GM18520 (cell line): ENCODE measurements around the gene CCDC148.
"Not testable (repeated sequence)": the region's sequence is repeated elsewhere in the genome, so short reads cannot be mapped to it uniquely, and the experiment has no call there.

Source experiments
- ATAC-seq: cut with Tn5 transposase; IDR thresholded peaks from one replicate; pipeline ENCODE4 v1.9.1; 2021; ENCODE audit not compliant: unreplicated experiment

The CCDC148 gene

DNA sequence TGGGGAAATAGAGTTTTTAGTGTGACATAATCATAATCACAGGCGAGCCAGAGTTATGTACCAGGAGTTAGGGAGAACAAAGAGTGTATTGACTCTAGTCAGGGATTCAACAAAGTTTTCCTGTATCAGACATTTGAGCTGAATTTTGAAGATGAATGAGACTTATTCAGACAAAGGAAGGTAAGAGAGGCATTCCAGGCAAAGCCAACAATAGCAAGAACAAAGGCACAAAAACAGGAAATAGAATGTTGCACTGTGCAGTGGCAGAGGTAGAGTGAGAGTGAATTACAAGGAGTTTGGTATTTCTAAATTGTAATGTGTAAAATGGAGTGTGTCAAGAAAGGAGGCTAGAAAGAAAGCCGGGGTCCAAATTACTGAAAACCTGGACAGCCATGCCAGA lies 156.2 kb downstream of the CCDC148 start:
- no peak for ATAC-seq

DNA sequence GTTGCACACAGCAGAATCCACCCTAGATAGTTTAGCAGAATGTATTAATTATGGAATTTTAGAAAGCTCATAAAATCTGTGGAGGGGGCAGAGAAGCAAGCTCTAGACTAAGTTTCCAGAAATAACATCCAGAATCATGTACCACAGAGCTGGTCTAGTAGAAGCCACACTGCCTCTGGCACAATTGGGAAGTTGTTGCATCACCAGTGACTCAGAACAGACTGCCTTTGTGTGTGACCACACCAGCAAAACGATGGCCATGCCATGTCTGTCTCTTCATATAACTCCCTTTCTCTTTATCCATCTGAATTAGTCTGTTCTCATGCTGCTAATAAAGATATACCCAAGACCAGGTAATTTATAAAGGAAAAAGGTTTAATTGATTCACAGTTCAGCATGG lies 158.9 kb downstream of the CCDC148 start:
- no peak for ATAC-seq

- ATAC-seq: no peak
Observed at GRCh38 chr2:158297120-158297519, 159.4 kb downstream of the CCDC148 start.

DNA sequence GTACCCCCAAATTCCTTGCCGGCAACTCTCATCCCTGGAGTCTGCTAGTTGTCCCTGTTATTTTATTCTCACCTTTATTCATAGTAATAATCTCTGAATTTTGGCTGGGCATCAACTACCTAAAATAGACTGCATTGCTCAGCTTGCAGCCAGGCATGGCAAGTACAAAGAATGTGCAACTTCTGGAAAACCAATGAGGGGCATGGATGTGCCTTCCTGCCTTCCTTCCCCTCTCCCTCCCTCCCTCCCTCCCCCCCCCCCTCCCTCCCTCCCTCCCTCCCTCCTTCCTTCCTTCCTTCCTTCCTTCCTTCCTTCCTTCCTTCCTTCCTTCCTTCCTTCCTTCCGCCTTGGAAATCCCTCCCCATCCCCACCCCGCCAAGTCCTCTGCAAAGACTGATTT lies 162.8 kb downstream of the CCDC148 start:
- ATAC-seq: no peak

DNA sequence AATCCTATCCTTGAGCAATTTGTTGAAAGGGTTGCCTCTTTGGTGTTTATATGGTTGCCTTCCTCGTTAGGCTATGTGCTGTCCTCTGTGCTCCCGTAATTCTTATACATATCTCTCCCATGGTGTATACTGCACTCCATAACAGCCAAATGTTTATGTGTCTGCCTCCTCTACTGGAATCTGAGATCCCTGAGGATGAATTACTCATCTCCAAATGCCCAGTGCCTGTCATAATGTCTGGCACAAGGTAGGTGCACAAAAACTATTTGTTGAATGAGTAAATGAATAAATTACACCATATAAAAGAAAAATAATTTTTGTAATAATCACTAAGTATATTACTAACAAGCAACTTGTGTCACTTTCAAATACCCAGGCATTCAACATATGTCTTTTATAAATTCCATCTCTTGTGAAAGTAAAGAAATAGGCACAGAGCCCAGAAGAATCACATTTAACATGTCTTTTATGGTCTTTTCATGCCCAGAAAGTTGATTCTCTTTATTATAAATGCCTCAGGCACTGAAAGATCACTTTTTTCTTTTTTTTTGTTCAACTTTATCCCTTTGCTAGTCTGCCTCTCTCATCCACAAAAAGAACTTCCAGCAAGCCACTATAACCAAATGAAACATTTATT lies 164.9 kb downstream of the CCDC148 start:
- no peak for ATAC-seq

DNA sequence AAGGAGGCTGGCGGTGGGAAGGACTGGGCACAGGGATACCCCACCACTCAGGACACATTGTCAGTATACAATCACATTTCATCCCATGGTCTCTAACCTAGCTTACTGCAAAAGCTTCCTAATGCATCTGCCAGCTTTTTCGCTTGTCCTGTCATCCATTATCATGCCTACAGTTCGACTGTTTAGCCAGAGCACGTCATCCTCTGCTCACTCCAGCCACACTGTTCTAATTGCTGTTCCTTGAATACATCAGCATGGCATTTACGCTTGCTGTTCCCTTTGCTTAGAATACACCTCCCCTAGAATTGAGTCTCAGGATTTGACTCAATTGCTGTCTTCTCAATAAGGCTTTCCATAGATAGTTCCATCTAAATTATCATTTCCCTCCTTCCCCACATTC lies 166.3 kb downstream of the CCDC148 start:
- no peak for ATAC-seq

- ATAC-seq: no peak
Observed at GRCh38 chr2:158276619-158277471, 179.7 kb downstream of the CCDC148 start.

DNA sequence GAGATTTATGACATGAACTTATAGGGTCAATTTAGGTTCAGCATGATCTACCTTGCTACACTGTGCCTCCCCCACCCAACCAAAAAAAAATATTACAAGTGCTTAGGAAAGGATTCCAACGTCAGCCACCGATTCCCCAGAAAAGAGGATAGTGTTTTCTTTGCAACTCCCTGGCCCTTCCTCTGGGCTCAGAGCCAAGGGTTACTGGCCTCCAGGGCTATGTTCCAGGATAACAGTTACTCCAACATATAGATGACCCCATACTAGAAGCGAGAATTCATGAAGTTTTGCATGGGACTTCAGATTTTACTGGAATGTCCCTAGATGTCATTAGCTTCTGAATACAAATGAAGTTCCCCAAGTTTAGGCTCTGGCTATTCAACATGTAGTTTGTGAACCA lies 182.8 kb downstream of the CCDC148 start:
- ATAC-seq: no peak

DNA sequence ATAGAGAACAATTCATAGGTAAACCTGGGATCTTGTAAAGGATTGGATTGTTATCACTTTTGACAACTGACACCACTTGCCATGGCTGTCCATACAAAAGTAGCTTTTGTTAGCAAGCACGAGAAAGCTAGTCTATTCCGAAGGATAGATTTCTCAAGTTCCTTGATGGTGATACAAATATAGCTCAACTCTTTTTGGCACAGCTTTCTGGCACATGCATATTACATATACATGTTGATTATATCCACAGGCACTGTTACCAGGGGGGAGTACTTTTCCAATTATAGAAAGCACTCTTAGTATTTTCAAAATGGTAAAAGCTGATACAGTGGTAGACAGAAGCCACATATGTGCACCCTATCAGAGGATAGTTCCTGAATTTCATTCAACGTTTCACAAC lies 186.0 kb downstream of the CCDC148 start:
- ATAC-seq: no peak

- ATAC-seq: no peak
Observed at GRCh38 chr2:158269143-158269542, 187.4 kb downstream of the CCDC148 start.

- ATAC-seq: no peak
Observed at GRCh38 chr2:158266111-158266510, 190.4 kb downstream of the CCDC148 start.

GRCh38 chr2:158255257-158255656 lies 201.3 kb downstream of the CCDC148 start:
- no peak for ATAC-seq

DNA sequence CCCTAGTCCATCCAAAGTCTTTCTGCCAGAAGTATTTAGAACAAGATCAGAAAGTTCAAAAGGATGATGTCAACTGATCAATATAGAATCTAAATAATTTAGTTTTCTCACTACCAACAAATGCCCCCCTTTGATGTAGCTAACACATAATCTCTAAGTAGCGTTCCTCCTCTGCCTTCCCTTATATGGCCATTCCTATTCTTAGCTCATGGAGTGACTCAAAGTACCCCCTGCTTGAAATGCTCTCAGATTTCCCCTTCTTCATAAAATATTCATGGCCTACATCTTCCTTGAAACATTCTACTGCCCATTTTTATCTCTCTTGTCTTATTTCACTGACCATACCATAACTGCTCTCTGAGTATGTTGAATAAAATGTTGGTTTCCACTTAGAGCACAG lies 203.4 kb downstream of the CCDC148 start:
- ATAC-seq: no peak

DNA sequence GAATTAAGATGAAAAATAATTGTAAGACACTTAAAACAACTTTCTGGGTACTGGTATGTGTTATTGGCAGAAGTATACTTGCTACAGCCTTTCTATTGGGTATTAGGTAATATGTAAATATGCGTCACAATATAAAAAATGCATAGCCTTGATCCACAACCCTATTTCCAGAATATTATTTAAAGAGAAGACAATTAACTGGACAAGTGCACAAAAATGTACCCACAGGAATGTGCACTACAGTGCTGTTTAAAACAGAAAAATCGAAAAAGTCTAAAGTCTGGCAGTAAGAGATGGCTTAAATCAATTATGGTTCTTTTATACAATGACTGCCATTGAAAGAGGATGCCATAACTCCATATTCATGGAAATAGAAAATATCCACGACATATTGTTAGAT lies 205.2 kb downstream of the CCDC148 start:
- ATAC-seq: no peak

GRCh38 chr2:158243392-158243791 lies 213.2 kb downstream of the CCDC148 start:
- no peak for ATAC-seq

GRCh38 chr2:158242280-158242679 lies 214.3 kb downstream of the CCDC148 start:
- ATAC-seq: no peak

GRCh38 chr2:158240975-158241374 lies 215.6 kb downstream of the CCDC148 start:
- ATAC-seq: no peak

GRCh38 chr2:158239271-158239670 lies 217.3 kb downstream of the CCDC148 start:
- no peak for ATAC-seq

- no peak for ATAC-seq
Observed at GRCh38 chr2:158234497-158234896, 222.1 kb downstream of the CCDC148 start.

- ATAC-seq: no peak
Observed at GRCh38 chr2:158232476-158232875, 224.1 kb downstream of the CCDC148 start.

GRCh38 chr2:158228943-158229508 lies 227.5 kb downstream of the CCDC148 start:
- ATAC-seq: no peak

DNA sequence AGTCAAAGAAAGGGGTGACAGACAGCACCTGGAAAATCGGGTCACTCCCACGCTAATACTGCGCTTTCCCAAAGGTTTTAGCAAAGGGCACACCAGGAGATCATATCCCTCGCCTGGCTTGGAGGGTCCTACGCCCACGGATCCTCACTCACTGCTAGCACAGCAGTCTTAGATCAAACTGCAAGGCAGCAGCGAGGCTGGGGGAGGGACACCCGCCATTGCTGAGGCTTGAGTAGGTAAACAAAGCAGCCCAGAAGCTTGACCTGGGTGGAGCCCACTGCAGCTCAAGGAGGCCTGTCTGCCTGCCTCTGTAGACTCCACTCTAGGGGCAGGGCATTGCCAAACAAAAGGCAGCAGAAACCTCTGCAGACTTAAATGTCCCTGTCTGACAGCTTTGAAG lies 233.5 kb downstream of the CCDC148 start:
- not testable (repeated sequence) for ATAC-seq
